HG02970 (cell line): ENCODE results near the gene DNAJC7.

ENCODE experiments used
- ATAC-seq: cut with Tn5 transposase; IDR thresholded peaks from one replicate; pipeline ENCODE4 v1.9.1; 2021; ENCODE audit warnings: mild to moderate bottlenecking, moderate library complexity, moderate number of reproducible peaks; ENCODE audit not compliant: unreplicated experiment, low FRiP score

DNAJC7 gene, protein sequence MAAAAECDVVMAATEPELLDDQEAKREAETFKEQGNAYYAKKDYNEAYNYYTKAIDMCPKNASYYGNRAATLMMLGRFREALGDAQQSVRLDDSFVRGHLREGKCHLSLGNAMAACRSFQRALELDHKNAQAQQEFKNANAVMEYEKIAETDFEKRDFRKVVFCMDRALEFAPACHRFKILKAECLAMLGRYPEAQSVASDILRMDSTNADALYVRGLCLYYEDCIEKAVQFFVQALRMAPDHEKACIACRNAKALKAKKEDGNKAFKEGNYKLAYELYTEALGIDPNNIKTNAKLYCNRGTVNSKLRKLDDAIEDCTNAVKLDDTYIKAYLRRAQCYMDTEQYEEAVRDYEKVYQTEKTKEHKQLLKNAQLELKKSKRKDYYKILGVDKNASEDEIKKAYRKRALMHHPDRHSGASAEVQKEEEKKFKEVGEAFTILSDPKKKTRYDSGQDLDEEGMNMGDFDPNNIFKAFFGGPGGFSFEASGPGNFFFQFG

GRCh38 chr17:42016941-42017865 lies at the start of gene DNAJC7:
Gene DNAJC7 (minus strand): TSS chr17:42017439. CDS start chr17:42017416, 23 bp downstream.
- peak; percentile 68 for ATAC-seq

GRCh38 chr17:42065201-42065600 lies 48.0 kb upstream of the DNAJC7 start:
- ATAC-seq, result no peak

DNA sequence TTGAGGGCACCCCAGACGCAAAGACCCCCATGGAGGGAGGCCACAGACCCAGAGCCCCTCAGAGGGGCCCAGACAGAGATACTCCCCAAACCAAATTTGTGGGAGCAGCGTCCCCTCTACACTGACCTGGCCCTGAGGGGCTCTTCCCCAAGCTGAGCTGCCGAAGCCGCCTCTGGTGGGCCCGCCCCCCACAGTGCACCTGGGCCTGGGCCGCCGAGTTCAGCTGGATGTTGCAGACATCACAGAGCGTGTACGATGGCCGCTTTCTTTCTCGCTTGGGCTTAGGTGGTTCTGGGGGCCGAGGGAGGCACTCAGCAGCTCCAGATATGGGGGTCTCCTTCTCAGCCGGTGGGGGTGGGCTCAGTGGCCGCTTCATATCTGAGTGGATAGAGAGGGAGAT lies 45.4 kb upstream of the DNAJC7 start:
- no peak for ATAC-seq

DNA sequence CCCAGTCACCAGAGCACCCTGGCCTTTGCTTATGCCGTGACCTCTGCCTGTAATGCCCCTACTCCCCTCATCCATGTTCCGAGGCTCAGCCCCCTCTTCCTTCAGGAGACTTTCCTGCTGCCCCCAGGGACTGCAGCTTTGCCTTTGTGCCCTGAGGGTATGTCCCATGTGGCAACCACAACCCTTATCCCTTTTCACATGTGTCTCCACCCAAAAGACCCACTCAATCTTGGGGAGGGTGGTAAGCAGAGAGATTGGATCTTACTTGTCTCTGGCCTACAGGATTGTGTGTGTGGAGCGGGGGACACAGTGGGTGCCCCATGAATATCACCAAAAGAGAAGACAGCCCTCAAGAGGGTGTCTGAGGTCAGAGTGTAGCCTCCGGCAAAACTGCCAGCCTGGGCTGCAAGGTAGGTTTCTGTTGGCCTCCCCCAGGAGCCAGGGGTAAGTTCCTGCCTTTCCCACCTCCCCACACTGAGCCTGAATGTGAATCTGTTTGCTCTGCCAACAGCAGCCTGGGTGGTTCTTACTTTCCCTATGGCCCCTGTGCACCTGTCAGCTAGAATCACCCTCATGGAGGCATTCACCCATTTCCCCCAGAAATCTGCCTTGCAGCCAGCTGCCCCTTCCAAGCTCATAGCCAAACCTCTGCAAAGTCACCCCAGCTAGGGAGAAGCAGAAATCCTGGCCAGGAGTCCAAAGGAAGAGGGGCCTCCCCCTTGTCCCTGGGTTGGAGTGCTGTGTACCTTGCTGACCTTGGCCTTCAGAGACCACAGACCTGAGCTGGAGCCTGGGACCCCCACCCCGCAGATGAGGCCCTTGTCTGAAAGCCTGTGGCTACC lies 44.6 kb upstream of the DNAJC7 start:
- no peak for ATAC-seq

- ATAC-seq, result no peak
These were observed 43.0 kb upstream of the DNAJC7 start for GRCh38 chr17:42060231-42060630.

GRCh38 chr17:42059815-42060214 lies 42.6 kb upstream of the DNAJC7 start:
- no peak for ATAC-seq

GRCh38 chr17:42058063-42058462 lies 40.8 kb upstream of the DNAJC7 start:
- no peak for ATAC-seq

DNA sequence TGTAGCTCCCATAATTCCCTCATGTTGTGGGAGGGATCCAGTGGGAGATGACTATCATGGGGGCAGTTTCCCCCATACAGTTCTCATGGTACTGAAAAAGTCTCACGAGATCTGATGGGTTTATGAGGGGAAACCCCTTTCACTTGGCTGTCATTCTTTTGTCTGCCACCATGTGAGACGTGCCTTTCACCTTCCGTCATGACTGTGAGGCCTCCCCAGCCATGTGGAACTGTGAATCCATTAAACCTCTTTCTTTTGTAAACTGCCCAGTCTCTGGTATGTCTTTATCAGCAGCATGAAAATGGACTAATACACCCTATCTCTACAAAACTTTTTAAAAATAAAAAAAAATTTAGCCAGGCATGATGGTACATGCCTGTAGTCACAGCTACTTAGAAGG lies 39.4 kb upstream of the DNAJC7 start:
- no peak for ATAC-seq

DNA sequence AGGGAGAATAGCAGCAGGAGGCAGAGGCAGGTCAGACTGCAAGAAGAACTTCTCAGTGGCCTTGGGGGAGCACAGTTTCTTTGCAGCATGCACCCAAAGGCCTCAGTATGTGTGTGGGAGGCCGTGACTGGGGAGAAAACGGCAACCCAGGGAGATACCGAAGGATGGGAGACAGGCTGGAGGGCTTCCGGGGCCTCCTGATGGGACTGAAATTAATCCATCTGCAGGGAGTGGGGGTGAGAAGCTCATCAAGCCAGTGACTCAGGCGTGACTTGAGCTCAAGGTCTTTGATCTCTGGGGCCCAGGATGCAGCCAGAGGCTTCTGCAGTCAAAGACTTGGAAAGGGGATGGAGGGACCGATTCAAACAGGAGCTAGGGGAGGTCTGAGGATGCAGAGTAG lies 38.3 kb upstream of the DNAJC7 start:
- no peak for ATAC-seq

DNA sequence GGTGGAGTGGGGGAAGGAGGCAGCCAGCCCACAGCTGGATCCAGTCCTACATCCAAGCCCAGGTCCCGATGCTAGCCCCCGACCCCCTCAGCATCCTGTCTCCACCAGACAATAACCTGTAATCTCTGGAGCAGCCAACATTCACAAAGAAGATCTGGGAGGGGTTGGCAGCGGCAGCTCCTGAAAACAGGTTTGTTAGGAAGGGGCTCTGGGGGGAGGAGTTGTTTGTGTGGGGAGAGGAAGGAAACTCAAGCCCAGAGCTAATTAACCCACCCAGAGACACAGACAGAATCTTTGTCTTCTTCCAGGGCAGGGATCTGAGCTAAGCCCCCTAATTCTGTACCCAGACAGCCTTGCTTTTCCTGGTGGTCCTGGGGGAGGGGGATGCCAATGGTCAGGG lies 37.8 kb upstream of the DNAJC7 start:
- no peak for ATAC-seq

GRCh38 chr17:42053731-42054500 lies 36.7 kb upstream of the DNAJC7 start:
- ATAC-seq, result no peak

DNA sequence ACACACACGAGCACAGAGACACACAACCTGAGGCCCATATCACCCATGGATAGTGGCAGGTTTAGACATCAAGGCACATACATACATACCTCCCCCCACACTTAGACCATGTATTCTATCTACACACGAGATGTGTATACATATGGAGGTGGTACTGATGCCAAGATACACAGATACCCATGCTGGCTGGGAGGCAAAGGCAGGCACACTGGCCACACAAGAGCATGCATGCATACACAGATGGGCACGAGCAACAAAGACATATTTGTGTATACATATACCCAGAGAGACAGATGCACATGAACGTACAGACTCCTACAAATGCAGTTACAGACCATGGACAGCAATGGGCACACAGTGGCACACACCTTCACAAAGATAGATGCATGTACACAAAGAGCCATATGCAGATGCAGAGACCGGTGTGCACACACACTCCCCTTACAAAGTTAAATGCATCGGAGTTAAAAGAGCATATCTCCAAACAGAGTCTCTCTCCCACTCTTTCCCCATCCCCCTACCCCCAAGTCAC lies 35.2 kb upstream of the DNAJC7 start:
- ATAC-seq, result no peak

DNA sequence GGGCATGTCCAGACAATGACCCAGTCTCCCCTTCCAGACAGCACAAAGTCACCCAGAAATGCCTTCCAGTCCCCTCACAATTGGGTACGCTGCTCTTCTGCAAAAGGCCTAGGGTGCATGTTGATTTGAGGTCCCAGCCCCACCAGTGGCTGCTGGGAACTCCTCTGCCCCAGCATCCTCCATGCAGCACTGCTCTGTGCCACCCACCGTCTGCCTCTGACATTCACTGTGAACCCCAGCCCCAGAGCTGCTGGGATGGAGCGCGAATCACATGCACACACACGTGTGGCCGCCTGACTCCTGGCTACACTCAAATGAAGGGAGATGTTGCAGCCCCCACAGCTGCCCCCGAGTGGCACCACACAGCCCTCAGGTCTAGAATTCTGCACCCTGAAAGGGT lies 34.4 kb upstream of the DNAJC7 start:
- ATAC-seq, result no peak

- no peak for ATAC-seq
These were observed 33.8 kb upstream of the DNAJC7 start for GRCh38 chr17:42051013-42051400.

GRCh38 chr17:42050393-42051012 lies 33.3 kb upstream of the DNAJC7 start, which contains the start of gene C17orf113:
Gene C17orf113 (minus strand): TSS chr17:42050601. CDS start chr17:42043376, 7,225 bp downstream.
- ATAC-seq, result no peak

DNA sequence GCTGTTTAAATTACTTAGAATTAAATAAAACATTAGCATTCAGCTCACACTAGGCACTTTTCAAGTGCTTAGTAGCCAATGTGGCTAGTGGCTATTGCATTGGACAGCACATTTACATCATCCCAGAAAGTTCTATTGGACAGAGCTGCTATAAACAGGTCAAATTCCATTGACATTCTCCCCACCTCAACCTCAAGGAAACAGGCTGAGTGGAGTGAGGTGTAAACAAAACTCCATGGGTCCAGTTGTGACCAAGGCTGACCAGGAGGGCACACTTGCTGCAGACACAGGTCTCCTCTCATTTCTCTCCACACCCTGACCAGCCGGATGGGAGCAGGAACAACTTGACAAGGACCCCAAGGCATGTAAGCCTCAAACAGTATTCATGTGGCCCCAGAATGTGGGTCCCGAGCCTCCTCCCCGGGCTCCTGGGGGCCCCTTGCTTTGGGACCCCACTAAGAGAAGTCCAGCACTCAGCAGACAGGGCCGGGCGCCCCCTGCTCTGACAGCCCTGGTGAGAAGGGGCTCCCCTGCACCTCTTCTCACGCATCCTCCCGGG lies 32.7 kb upstream of the DNAJC7 start:
- no peak for ATAC-seq

DNA sequence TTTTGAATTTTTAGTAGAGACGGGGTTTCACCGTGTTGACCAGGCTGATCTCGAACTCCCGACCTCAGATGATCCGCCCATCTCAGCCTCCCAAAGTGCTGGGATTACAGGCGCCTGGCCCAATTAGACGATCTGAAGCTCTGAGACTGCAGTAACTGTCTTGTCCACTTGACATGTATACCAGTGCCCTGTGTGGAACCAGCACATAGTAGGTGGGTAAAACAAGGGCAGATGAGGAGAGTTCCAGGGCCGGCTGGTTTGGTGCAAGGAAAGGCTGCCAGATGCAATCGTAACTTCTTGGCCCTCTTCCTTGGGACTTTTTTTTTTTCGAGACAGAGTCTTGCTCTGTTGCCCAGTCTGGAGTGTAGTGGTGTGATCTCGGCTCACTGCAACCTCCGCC lies 30.1 kb upstream of the DNAJC7 start:
- no peak for ATAC-seq

DNA sequence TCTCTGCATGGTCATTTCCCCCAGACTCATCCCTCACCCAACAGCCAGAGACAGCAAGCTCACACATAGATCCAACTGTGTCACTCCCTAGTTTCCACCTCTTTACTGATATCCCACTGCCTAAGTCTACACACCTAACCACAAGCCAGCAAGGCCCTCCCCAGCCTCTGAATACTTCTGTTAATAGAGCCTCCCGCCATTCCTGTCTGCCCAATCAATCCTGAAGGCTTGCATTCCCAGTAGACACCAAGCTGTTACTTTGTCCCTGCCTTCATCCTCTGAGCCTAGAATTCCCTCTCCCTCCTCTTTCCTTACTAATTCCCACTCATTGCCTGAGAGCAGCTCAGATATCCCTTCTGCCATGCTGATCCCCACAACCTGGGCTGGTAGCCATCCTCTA lies 28.5 kb upstream of the DNAJC7 start:
- no peak for ATAC-seq
